Stimulated activated CD8-positive, alpha-beta memory T cell treated with anti-CD3 and anti-CD28 coated beads, Interleukin-12 subunit alpha, Interleukin-12 subunit beta, amount 100 ng/mL, for 1 hour (primary cell): ENCODE data around the gene AGL.
"Not testable (repeated sequence)": the region's sequence is repeated elsewhere in the genome, so short reads cannot be mapped to it uniquely, and the experiment has no call there.

Experiments used
- DNase-seq: peaks from one replicate; pipeline ENCODE4 v3.0.0-alpha.2; 2020; ENCODE audit warnings: low read depth

The AGL gene

GRCh38 chr1:99849744-99850458 is at the start of gene AGL:
Gene AGL (plus strand): TSS chr1:99850361. CDS start chr1:99851043, 682 bp downstream.
- peak; percentile 71 for DNase-seq

- no peak for DNase-seq
Observed at GRCh38 chr1:99801584-99801983, 48.6 kb upstream of the AGL start.

GRCh38 chr1:99806882-99807281 is 43.3 kb upstream of the AGL start:
- DNase-seq: no peak

- DNase-seq: peak; percentile 21
Observed at GRCh38 chr1:99808391-99809115, 41.6 kb upstream of the AGL start.

GRCh38 chr1:99811075-99811474 is 39.1 kb upstream of the AGL start:
- no peak for DNase-seq

- no peak for DNase-seq
Observed at GRCh38 chr1:99811747-99812146, 38.4 kb upstream of the AGL start.

GRCh38 chr1:99814373-99814900 is 35.7 kb upstream of the AGL start:
- DNase-seq: no peak

- no peak for DNase-seq
Observed at GRCh38 chr1:99816656-99817055, 33.5 kb upstream of the AGL start.

GRCh38 chr1:99818063-99818699 is 32.0 kb upstream of the AGL start:
- no peak for DNase-seq

GRCh38 chr1:99820546-99820945 is 29.6 kb upstream of the AGL start:
- no peak for DNase-seq

- DNase-seq: no peak
Observed at GRCh38 chr1:99825098-99825497, 25.1 kb upstream of the AGL start.

- no peak for DNase-seq
Observed at GRCh38 chr1:99825702-99826101, 24.5 kb upstream of the AGL start.

GRCh38 chr1:99827970-99828369 is 22.2 kb upstream of the AGL start:
- DNase-seq: no peak

- DNase-seq: no peak
Observed at GRCh38 chr1:99829269-99829668, 20.9 kb upstream of the AGL start.

- not testable (repeated sequence) for DNase-seq
Observed at GRCh38 chr1:99833911-99834310, 16.2 kb upstream of the AGL start.

GRCh38 chr1:99836171-99837103 is 13.7 kb upstream of the AGL start:
- DNase-seq: not testable (repeated sequence)

- not testable (repeated sequence) for DNase-seq
Observed at GRCh38 chr1:99840353-99840752, 9.8 kb upstream of the AGL start.

- no peak for DNase-seq
Observed at GRCh38 chr1:99843760-99844159, 6.4 kb upstream of the AGL start.

GRCh38 chr1:99845201-99845600 is 5.0 kb upstream of the AGL start:
- not testable (repeated sequence) for DNase-seq

GRCh38 chr1:99849413-99849743 is 783 bp upstream of the AGL start:
- no peak for DNase-seq

- no peak for DNase-seq
Observed at GRCh38 chr1:99850459-99851291, 514 bp downstream of the AGL start.
